HepG2 (cell line): ENCODE data around the gene PANK3. TPM values are rescaled to one million over a fixed set of nuclear protein-coding genes. Genes with fewer than 3 reads are reported as not detected.

Source experiments
- ATAC-seq: fragments of 200-7000 bp; cut with Tn5 transposase; 3 replicates; pipeline ENCODE4 v1.9.1; 2020; ENCODE audit warnings: mild to moderate bottlenecking, moderate library complexity
- BruUV-seq: library from RNA; stranded (reverse); fragments of 400-500 nt; replicated peaks from 2 replicates; lab custom pipeline; 2021; lab: Mats Ljungman, UMichigan
- CTCF ChIA-PET: fragments of 300-600 bp; formaldehyde crosslinking; extraction: SDS; loops from one replicate; lab custom pipeline; 2021; ENCODE audit warnings: low total read pairs, inconsistent platforms, low intra/inter-chr PET ratio; lab: Yijun Ruan, JAX
- POLR2A ChIA-PET: fragments of 350-600 bp; sonication (Branson Sonifier 250); formaldehyde crosslinking; loops from one replicate; lab custom pipeline; 2020; ENCODE audit warnings: antibody characterized with exemption, inconsistent platforms; lab: Yijun Ruan, JAX
- DNase-seq: peaks from one replicate; pipeline ENCODE4 v3.0.0-alpha.2; 2015; ENCODE audit warnings: low spot score
- FAIRE-seq: peaks from 3 replicates; lab custom pipeline; 2011; peaks lifted over from hg19 to GRCh38; lab: Jason Lieb, UNC
- H2AFZ ChIP-seq: one replicate; pipeline ENCODE4 v1.6.1; 2011; ENCODE audit warnings: low read length, inconsistent platforms
- H3K27ac ChIP-seq: fragments of 300-600 bp; 3 replicates; pipeline ENCODE4 v1.8.0; 2011; ENCODE audit warnings: mixed run types, mild to moderate bottlenecking, mixed read lengths, low read length, inconsistent platforms; ENCODE audit not compliant: insufficient read depth; ENCODE audit errors: extremely low read length
- H3K27me3 ChIP-seq, 2 experiments: fragments of 200-600 bp in 1 of 2; 2 replicates in 1 of 2; 3 replicates in 1 of 2; pipeline versions ENCODE4 v1.6.0 to v1.8.0; 2011; ENCODE audit warnings: low read length in 2 of 2, mild to moderate bottlenecking in 2 of 2, moderate library complexity in 2 of 2, inconsistent platforms in 1 of 2; ENCODE audit not compliant: insufficient read depth in 2 of 2, control insufficient read depth in 1 of 2
- H3K36me3 ChIP-seq, 2 experiments: fragments of 200-600 bp in 1 of 2; replicated peaks in 1 of 2; 2 replicates in 1 of 2; 3 replicates in 1 of 2; pipeline versions ENCODE4 v1.5.1 to v1.8.0; 2011; ENCODE audit warnings: low read length in 2 of 2, inconsistent platforms in 1 of 2; ENCODE audit not compliant: insufficient read depth in 2 of 2, control insufficient read depth in 1 of 2
- H3K4me1 ChIP-seq: 2 replicates; pipeline ENCODE4 v1.5.1; 2012; ENCODE audit warnings: low read length, inconsistent platforms; ENCODE audit not compliant: insufficient read depth
- H3K4me2 ChIP-seq: 2 replicates; pipeline ENCODE4 v1.6.0; 2011; ENCODE audit warnings: low read depth, low read length, inconsistent platforms
- H3K4me3 ChIP-seq, 3 experiments: fragments of 200-600 bp in 1 of 3; sonication (generic), shearing (Covaris generic) in 1 of 3; replicated peaks in 1 of 3; 2 replicates each; pipeline ENCODE4 v1.5.1; 2011 to 2016; ENCODE audit warnings: low read length in 3 of 3, inconsistent platforms in 2 of 3, low read depth in 2 of 3, mild to moderate bottlenecking in 2 of 3, control low read depth in 1 of 3, mixed read lengths in 1 of 3; ENCODE audit not compliant: insufficient read depth in 1 of 3
- H3K79me2 ChIP-seq: one replicate; pipeline ENCODE4 v1.6.1; 2011; ENCODE audit warnings: low read length, inconsistent platforms; ENCODE audit not compliant: insufficient read depth
- H3K9ac ChIP-seq: 2 replicates; pipeline ENCODE4 v1.6.0; 2011; ENCODE audit warnings: mild to moderate bottlenecking, low read depth, low read length, inconsistent platforms; ENCODE audit not compliant: insufficient read depth
- H3K9me3 ChIP-seq: 2 replicates; pipeline ENCODE4 v1.5.1; 2012; ENCODE audit warnings: mild to moderate bottlenecking, low read length
- H4K20me1 ChIP-seq: 2 replicates; pipeline ENCODE4 v1.6.0; 2011; ENCODE audit warnings: inconsistent platforms, mild to moderate bottlenecking, low read length, moderate library complexity; ENCODE audit not compliant: insufficient read depth
- HMGA1 ChIP-seq: sonication (generic); formaldehyde crosslinking; conservative IDR thresholded peaks from 2 replicates; pipeline ENCODE4 v1.4.0; 2020; ENCODE audit warnings: missing genetic modification reagents
- HNRNPL ChIP-seq: fragments of 200-400 bp; formaldehyde crosslinking; IDR thresholded peaks from 2 replicates; pipeline ENCODE4 v1.6.1; 2017; ENCODE audit warnings: mild to moderate bottlenecking, low read depth, low read length
- NFE2L1 ChIP-seq: sonication (generic); formaldehyde crosslinking; IDR thresholded peaks from 2 replicates; pipeline ENCODE4 v1.4.0; 2020; ENCODE audit warnings: missing genetic modification reagents, mild to moderate bottlenecking, borderline replicate concordance
- ZNF674 ChIP-seq: sonication (generic); formaldehyde crosslinking; IDR thresholded peaks from 2 replicates; pipeline ENCODE4 v1.5.0; 2020; ENCODE audit warnings: low read depth, mild to moderate bottlenecking, missing genetic modification reagents
- WGBS: methylation state at CpG from one replicate; pipeline ENCODE4 v1.1.6; 2017; ENCODE audit warnings: low lambda C conversion rate; 5-methylcytosine and 5-hydroxymethylcytosine counted together
- in situ Hi-C: cut with HindIII; loops from 2 replicates; pipeline ENCODE4 v1.10.0; 2017; ENCODE audit warnings: low pct_unique_long_range_greater_than_20kb; ENCODE audit not compliant: extremely low pct_ligation_motif_present
- intact Hi-C: fragments of 100-400 bp; cut with micrococcal nuclease; formaldehyde crosslinking; loops from one replicate; pipeline ENCODE4 v1.10.0; 2022; ENCODE audit not compliant: unreplicated experiment
- polyA plus RNA-seq, 8 experiments: library from polyadenylated mRNA; depleted of rRNA in 3 of 8; stranded (reverse) in 7 of 8; unstranded in 1 of 8; fragments of >200 nt; fragmentation: Illumina TruSeq in 4 of 8; extraction: Trizol in 4 of 8; gene quantifications; 2 replicates each; pipeline versions ENCODE4 v1.2.1 to v1.2.3, GENCODE V29; 2011 to 2016; ENCODE audit warnings: low read depth in 4 of 8, missing spikeins in 1 of 8, mixed read lengths in 1 of 8; ENCODE audit not compliant: insufficient read depth in 1 of 8
- total RNA-seq, 5 experiments: library from RNA; depleted of rRNA; stranded (reverse); fragments of >200 nt; fragmentation: Illumina TruSeq; extraction: Trizol; gene quantifications; 2 replicates each; pipeline ENCODE4 v1.2.3, GENCODE V29; 2016; ENCODE audit warnings: low read depth in 1 of 5
- TF ChIP-seq, protein P1 (sequence below): IDR thresholded peaks from 2 replicates; pipeline ENCODE4 v1.4.0; 2020; ENCODE audit warnings: mild to moderate bottlenecking, missing genetic modification reagents
- TF ChIP-seq, protein P2 (sequence below): sonication (generic); formaldehyde crosslinking; IDR thresholded peaks from 2 replicates; pipeline ENCODE4 v1.5.1; 2020; ENCODE audit warnings: missing genetic modification reagents, mild to moderate bottlenecking, borderline replicate concordance
- TF ChIP-seq, protein P3 (sequence below): IDR thresholded peaks from 2 replicates; pipeline ENCODE4 v1.6.1; 2012; ENCODE audit warnings: low read depth, low read length, improper control_type of control experiment

Gene PANK3
- total and polyA plus RNA-seq, 2 of the 13 experiments (the other 11 are each of a cell fraction or from before 2014, with no cell fraction given) = 26.9 to 69.5 TPM

- TF ChIP-seq, protein P1, sequence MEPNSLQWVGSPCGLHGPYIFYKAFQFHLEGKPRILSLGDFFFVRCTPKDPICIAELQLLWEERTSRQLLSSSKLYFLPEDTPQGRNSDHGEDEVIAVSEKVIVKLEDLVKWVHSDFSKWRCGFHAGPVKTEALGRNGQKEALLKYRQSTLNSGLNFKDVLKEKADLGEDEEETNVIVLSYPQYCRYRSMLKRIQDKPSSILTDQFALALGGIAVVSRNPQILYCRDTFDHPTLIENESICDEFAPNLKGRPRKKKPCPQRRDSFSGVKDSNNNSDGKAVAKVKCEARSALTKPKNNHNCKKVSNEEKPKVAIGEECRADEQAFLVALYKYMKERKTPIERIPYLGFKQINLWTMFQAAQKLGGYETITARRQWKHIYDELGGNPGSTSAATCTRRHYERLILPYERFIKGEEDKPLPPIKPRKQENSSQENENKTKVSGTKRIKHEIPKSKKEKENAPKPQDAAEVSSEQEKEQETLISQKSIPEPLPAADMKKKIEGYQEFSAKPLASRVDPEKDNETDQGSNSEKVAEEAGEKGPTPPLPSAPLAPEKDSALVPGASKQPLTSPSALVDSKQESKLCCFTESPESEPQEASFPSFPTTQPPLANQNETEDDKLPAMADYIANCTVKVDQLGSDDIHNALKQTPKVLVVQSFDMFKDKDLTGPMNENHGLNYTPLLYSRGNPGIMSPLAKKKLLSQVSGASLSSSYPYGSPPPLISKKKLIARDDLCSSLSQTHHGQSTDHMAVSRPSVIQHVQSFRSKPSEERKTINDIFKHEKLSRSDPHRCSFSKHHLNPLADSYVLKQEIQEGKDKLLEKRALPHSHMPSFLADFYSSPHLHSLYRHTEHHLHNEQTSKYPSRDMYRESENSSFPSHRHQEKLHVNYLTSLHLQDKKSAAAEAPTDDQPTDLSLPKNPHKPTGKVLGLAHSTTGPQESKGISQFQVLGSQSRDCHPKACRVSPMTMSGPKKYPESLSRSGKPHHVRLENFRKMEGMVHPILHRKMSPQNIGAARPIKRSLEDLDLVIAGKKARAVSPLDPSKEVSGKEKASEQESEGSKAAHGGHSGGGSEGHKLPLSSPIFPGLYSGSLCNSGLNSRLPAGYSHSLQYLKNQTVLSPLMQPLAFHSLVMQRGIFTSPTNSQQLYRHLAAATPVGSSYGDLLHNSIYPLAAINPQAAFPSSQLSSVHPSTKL (CRISPR knock-in tag) = peak; percentile 95
- TF ChIP-seq, protein P2, sequence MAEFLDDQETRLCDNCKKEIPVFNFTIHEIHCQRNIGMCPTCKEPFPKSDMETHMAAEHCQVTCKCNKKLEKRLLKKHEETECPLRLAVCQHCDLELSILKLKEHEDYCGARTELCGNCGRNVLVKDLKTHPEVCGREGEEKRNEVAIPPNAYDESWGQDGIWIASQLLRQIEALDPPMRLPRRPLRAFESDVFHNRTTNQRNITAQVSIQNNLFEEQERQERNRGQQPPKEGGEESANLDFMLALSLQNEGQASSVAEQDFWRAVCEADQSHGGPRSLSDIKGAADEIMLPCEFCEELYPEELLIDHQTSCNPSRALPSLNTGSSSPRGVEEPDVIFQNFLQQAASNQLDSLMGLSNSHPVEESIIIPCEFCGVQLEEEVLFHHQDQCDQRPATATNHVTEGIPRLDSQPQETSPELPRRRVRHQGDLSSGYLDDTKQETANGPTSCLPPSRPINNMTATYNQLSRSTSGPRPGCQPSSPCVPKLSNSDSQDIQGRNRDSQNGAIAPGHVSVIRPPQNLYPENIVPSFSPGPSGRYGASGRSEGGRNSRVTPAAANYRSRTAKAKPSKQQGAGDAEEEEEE (CRISPR knock-in tag) = no peak
- TF ChIP-seq HNRNPL (no peak), ZNF674 (CRISPR knock-in tag) (no peak)
These were observed 45.7 kb upstream of the PANK3 start (continued) for GRCh38 chr5:168624850-168625364.

DNA sequence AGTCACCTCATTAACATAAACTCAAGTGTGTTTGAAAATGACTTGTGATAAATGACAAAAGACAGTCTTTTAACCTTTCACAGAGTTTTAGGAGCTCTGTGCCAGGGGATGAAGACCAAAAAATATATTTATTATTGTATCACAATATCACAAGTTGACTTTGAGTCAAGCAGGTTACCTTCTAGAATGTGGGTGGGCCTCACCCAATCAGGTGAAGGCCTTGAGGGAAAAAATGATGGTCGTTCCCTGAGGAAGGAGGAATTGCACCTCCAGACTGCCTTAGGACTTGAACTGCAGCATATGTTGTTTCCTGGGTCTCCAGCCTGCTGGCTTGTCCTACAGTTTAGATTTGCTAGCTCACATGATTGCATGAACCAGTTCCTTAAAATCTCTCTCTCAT is 41.6 kb upstream of the PANK3 start:
- POLR2A ChIA-PET = no interaction called here
- H3K27ac ChIP-seq = no peak overlapping the region
- CTCF ChIA-PET = no interaction called here
- intact Hi-C loops = no loop called here
- FAIRE-seq (no peak), DNase-seq (no peak), ATAC-seq (no peak)
- no peaks in the 10 kb centered on the region for H3K9me3 ChIP-seq
- 38% methylated on average over 1 of the region's 1 CpG for WGBS
- H3K4me1 ChIP-seq = peaks cover 37% of the 10 kb centered on the region
- H3K4me2 ChIP-seq = no peak overlapping the region
- H4K20me1 ChIP-seq = no peaks in the 10 kb centered on the region
- H3K9ac ChIP-seq = no peak overlapping the region
- no peak overlapping the region for H2AFZ ChIP-seq
- H3K36me3 ChIP-seq = no peaks in the 10 kb centered on the region
- BruUV-seq = no TSS peak
- no peak for TF ChIP-seq HMGA1
- no peak for TF ChIP-seq NFE2L1 (CRISPR knock-in tag)
- TF ChIP-seq, protein P3, sequence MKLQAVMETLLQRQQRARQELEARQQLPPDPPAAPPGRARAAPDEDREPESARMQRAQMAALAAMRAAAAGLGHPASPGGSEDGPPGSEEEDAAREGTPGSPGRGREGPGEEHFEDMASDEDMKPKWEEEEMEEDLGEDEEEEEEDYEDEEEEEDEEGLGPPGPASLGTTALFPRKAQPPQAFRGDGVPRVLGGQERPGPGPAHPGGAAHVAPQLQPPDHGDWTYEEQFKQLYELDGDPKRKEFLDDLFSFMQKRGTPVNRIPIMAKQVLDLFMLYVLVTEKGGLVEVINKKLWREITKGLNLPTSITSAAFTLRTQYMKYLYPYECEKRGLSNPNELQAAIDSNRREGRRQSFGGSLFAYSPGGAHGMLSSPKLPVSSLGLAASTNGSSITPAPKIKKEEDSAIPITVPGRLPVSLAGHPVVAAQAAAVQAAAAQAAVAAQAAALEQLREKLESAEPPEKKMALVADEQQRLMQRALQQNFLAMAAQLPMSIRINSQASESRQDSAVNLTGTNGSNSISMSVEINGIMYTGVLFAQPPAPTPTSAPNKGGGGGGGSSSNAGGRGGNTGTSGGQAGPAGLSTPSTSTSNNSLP = no peak
- no peaks in the 10 kb centered on the region for H3K27me3 ChIP-seq
- no peak overlapping the region for H3K4me3 ChIP-seq
- H3K79me2 ChIP-seq = no peaks in the 10 kb centered on the region
- in situ Hi-C loops = no loop called here
